HFFc6 (cell line): Measurements from ENCODE around the gene TTC21A. TPM values are rescaled to one million over a fixed set of nuclear protein-coding genes. Genes with fewer than 3 reads are reported as not detected.
A peak's percentile ranks its signal among the peaks of the same experiment; 100 is the strongest.

Experiments
- DNase-seq: peaks from one replicate; pipeline ENCODE4 v3.0.0-alpha.2; 2018
- H3K27ac Mint-ChIP-seq: 2 replicates; pipeline ENCODE4 v1.8.0; 2020; ENCODE audit warnings: mild to moderate bottlenecking, mixed read lengths
- H3K27me3 Mint-ChIP-seq: 2 replicates; pipeline ENCODE4 v1.8.0; 2021; ENCODE audit warnings: mild to moderate bottlenecking, moderate library complexity, mixed read lengths; ENCODE audit not compliant: insufficient read depth
- H3K36me3 Mint-ChIP-seq: 2 replicates; pipeline ENCODE4 v1.8.0; 2021; ENCODE audit warnings: low read depth, mixed read lengths
- H3K4me1 Mint-ChIP-seq: 2 replicates; pipeline ENCODE4 v1.8.0; 2020; ENCODE audit warnings: low read depth, mixed read lengths
- H3K4me3 Mint-ChIP-seq: 2 replicates; pipeline ENCODE4 v1.8.0; 2020; ENCODE audit warnings: mild to moderate bottlenecking, moderate library complexity, mixed read lengths
- H3K9me3 Mint-ChIP-seq: 2 replicates; pipeline ENCODE4 v1.8.0; 2020; ENCODE audit warnings: mild to moderate bottlenecking, mixed read lengths
- CTCF ChIP-seq: fragments of 200-600 bp; sonication (generic); IDR thresholded peaks from 2 replicates; pipeline ENCODE4 v1.5.0; 2021; ENCODE audit warnings: antibody characterized with exemption, mild to moderate bottlenecking
- total RNA-seq, 6 experiments: library from RNA; stranded (reverse); fragmentation: NEBNext Ultra II Directional; extraction: Animal tissue kit (Norgen Biotek cat#: 25700); gene quantifications; 2 replicates in 1 of 6; 3 replicates in 5 of 6; pipeline ENCODE4 v1.2.3, GENCODE V29; 2021

TTC21A gene
- total RNA-seq, 6 experiments from 2014 or later, result 0.91 to 2.2 (median 1.8) TPM

GRCh38 chr3:39103324-39103693 lies 4.2 kb upstream of the TTC21A start:
- Mint-ChIP-seq H3K4me1 (peaks cover 31% of the 10 kb centered on the region), H3K9me3 (no peaks in the 10 kb centered on the region), H3K27me3 (no peaks in the 10 kb centered on the region; the same call in 1 of the 2 replicates), H3K4me3 (no peak overlapping the region), H3K27ac (peak overlapping the region; percentile 33; the same call in 1 of the 2 replicates), H3K36me3 (no peaks in the 10 kb centered on the region; the same call in 1 of the 2 replicates)
- peak; percentile 27; the same call in 1 of the 2 replicates for TF ChIP-seq CTCF
- no peak for DNase-seq

GRCh38 chr3:39103791-39104552 lies 3.5 kb upstream of the TTC21A start:
- DNase-seq, result no peak
- Mint-ChIP-seq H3K4me1 (peaks cover 37% of the 10 kb centered on the region), H3K27me3 (no peaks in the 10 kb centered on the region; the same call in 1 of the 2 replicates), H3K9me3 (no peaks in the 10 kb centered on the region), H3K36me3 (no peaks in the 10 kb centered on the region; the same call in 1 of the 2 replicates), H3K4me3 (no peak overlapping the region), H3K27ac (no peak overlapping the region; the same call in 1 of the 2 replicates)
- TF ChIP-seq CTCF, result no peak

GRCh38 chr3:39104961-39105686 lies 2.4 kb upstream of the TTC21A start:
- TF ChIP-seq CTCF, result no peak
- Mint-ChIP-seq H3K36me3 (no peaks in the 10 kb centered on the region; the same call in 1 of the 2 replicates), H3K9me3 (no peaks in the 10 kb centered on the region), H3K27ac (peak overlapping the region; percentile 12; the same call in 1 of the 2 replicates), H3K4me1 (peaks cover 37% of the 10 kb centered on the region), H3K4me3 (no peak overlapping the region), H3K27me3 (no peaks in the 10 kb centered on the region; the same call in 1 of the 2 replicates)
- DNase-seq, result no peak

GRCh38 chr3:39105687-39106063 lies 1.8 kb upstream of the TTC21A start:
- no peak for DNase-seq
- TF ChIP-seq CTCF, result no peak
- Mint-ChIP-seq H3K9me3 (no peaks in the 10 kb centered on the region), H3K27ac (peak overlapping the region; percentile 65; the same call in 1 of the 2 replicates), H3K27me3 (no peaks in the 10 kb centered on the region; the same call in 1 of the 2 replicates), H3K36me3 (no peaks in the 10 kb centered on the region; the same call in 1 of the 2 replicates), H3K4me1 (peaks cover 37% of the 10 kb centered on the region), H3K4me3 (peak overlapping the region; percentile 98)

GRCh38 chr3:39106281-39106811 lies 1.1 kb upstream of the TTC21A start:
- peak; percentile 63 for DNase-seq
- peak overlapping the region; percentile 98 for H3K4me3 Mint-ChIP-seq
- H3K4me1 Mint-ChIP-seq, result peaks cover 33% of the 10 kb centered on the region

More at GRCh38 chr3:39106281-39106811, 1.1 kb upstream of the TTC21A start:
- Mint-ChIP-seq H3K9me3 (no peaks in the 10 kb centered on the region), H3K27me3 (no peaks in the 10 kb centered on the region; the same call in 1 of the 2 replicates), H3K27ac (peak overlapping the region; percentile 65), H3K36me3 (no peaks in the 10 kb centered on the region; the same call in 1 of the 2 replicates)
- no peak for TF ChIP-seq CTCF
